Left cardiac atrium (tissue), 4 donors: Measurements from ENCODE around the gene GEMIN7. TPM values are rescaled to one million over a fixed set of nuclear protein-coding genes. Genes with fewer than 3 reads are reported as not detected.

ENCODE experiments used
- ATAC-seq, 2 donors: fragments of 200-7000 bp; cut with Tn5 transposase; one replicate each; pipeline ENCODE4 v1.9.1; 2020; ENCODE audit warnings: mild to moderate bottlenecking in 2 of 2, moderate library complexity in 2 of 2
- DNase-seq: peaks from one replicate; pipeline ENCODE4 v3.0.0-alpha.2; 2020
- intact Hi-C, 2 donors: fragments of 100-400 bp; cut with DNase I; formaldehyde crosslinking; loops; one replicate each; pipeline versions ENCODE4 v1.14.1 to v1.15.1; 2022 to 2023
- long read RNA-seq: library from polyadenylated mRNA; unstranded; transcript quantifications from one replicate; pipeline ENCODE4 v2.0.0, GENCODE V29; 2021
- total RNA-seq, 2 donors: library from RNA; stranded (reverse); fragmentation: NEBNext Ultra II Directional; extraction: Animal tissue kit (Norgen Biotek cat#: 25700); gene quantifications; one replicate each; pipeline ENCODE4 v1.2.1, GENCODE V29; 2021
- donor health status: DM: no; HTN: yes; CAD: no.
- donor health status: DM: no; HTN: yes; CAD: no; lungs with severe emphysema.
- donor health status: DM: yes; HTN: yes; CAD: no.
- donor health status: Dilated cardiomyopathy.

Gene GEMIN7, protein sequence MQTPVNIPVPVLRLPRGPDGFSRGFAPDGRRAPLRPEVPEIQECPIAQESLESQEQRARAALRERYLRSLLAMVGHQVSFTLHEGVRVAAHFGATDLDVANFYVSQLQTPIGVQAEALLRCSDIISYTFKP
- total RNA-seq, result 10 to 100 TPM; 13.9 to 14.1 TPM
- long read RNA-seq, partial matches to known transcripts, result 0 of 5 reads
- long read RNA-seq, other reads (novel, unspliced or antisense), result 0 of 5 reads

DNA sequence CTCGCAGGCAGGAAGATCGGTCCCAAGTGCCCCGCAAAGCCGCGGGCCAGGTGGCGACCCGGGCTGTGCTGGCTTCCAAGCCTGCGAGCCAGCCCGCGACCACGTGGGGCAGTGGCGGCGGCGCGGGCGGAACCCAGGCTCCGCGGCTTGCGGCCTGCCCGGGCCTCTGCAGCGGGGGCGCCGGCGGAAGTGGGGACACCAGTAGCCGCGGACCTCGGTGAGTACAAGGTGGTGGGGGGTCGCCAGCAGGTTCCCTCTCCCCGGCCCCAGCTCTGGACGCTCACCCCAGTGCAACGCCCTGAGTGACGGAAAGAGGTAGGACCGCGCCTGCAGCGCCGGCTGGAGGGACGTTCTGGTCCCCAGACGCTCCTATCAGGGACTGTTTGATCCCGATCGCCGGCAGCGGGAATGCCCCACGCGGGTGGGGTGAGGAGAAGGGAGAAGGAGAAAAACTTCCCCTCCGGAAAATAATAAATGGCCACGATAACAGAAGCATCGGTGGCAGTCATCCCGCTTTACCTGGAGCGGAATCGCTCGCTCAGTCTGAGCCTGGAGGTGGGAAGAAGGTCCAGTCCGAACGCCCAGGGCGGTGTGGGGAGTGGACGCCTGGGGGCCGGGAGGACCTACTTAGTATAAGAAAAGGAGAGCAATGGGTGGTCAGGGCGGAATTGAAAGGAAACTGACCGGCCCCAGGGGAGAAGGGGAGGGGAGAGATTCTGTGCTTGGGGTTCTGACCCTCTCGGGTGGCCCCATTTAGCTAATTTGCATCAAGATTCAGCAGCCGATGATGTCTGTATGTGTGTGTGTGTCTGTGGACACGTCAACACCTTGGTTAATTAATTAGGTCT is at the start of gene GEMIN7:
Gene GEMIN7 (plus strand): TSS at position 198 of the 848 bp plus-strand sequence. CDS start 10,855 bp downstream, outside the sequence.
- peak; percentile 83 for DNase-seq
- ATAC-seq, result peak; percentile 86
- intact Hi-C loops, result no loop called here

DNA sequence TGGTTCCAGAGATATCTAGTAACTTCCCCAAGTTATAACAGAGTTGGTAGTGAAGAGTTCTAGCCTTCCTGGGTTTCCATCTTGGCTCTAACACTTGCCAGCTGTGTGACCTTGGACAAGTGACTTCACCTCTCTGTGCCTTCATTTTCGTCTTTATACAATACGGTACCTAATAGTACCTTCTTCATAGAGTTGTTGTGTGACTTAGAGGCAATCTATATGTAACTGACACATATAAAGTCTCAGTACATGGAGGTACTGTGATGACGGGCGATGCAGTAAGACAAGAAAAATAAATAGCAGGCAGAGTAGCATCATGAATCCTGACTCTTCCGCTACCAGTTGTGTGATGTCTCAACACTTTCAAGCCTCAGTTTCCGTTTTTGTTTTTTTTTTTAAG is 48.2 kb upstream of the GEMIN7 start:
- ATAC-seq, result no peak
- intact Hi-C loops, result no loop called here
- no peak for DNase-seq

DNA sequence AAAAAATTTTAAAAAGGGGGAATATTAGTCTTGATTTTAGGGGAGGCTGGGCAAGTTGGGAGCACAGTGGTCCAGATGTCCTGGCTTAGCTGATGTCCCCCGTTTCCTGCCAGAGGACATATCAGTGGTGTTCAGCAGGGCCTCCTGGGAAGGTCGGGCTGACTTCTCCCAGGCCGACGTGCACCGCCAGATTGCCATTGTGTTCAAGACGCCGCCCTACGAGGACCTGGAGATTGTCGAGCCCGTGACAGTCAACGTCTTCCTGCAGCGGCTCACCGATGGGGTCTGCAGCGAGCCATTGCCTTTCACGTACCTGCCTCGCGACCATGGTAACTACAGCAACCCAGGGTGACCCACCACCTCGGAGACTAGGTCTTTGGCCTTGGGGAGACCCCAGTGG is 46.6 kb upstream of the GEMIN7 start:
- no peak for ATAC-seq

DNA sequence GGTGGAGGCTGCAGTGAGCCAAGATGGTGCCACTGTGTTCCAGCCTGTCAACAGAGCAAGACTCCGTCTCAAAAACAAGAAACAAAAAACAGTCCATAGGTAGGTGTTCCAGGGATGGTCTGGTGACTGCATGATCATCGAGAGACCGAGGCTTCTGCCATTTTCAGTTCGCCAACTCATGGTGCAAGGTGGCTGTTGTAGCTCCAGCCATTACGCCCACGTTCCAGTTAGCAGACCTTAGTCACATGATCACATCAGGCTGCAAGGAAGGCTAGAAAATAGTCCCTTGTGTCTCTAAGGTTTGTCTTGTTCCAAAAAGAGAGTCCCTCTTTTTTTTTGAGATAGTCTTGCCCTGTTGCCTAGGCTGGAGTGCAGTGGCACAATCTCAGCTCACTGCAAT is 43.3 kb upstream of the GEMIN7 start:
- no peak for DNase-seq
- intact Hi-C loops, result no loop called here
- ATAC-seq, result no peak

More for the DNA sequence above, 46.6 kb upstream of the GEMIN7 start:
- DNase-seq, result no peak
- intact Hi-C loops, result no loop called here

DNA sequence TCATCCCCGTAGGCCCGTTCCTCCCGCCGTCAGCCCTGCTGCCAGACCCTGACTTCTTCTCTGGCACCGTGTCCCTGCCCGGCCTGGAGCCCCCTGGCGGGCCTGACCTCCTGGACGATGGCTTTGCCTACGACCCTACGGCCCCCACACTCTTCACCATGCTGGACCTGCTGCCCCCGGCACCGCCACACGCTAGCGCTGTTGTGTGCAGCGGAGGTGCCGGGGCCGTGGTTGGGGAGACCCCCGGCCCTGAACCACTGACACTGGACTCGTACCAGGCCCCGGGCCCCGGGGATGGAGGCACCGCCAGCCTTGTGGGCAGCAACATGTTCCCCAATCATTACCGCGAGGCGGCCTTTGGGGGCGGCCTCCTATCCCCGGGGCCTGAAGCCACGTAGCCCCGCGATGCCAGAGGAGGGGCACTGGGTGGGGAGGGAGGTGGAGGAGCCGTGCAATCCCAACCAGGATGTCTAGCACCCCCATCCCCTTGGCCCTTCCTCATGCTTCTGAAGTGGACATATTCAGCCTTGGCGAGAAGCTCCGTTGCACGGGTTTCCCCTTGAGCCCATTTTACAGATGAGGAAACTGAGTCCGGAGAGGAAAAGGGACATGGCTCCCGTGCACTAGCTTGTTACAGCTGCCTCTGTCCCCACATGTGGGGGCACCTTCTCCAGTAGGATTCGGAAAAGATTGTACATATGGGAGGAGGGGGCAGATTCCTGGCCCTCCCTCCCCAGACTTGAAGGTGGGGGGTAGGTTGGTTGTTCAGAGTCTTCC is 41.5 kb upstream of the GEMIN7 start:
- DNase-seq (peak; percentile 35), ATAC-seq (no peak)
- intact Hi-C loops, result no loop called here

- DNase-seq (peak; percentile 94), ATAC-seq (peak; percentile 99)
- intact Hi-C loops, result no loop called here
These were observed 39.8 kb upstream of the GEMIN7 start, which contains the start of gene CLASRP for GRCh38 chr19:45038931-45039893. Gene CLASRP (plus strand): TSS chr19:45039045. CDS start chr19:45040213, 1,168 bp downstream.

GRCh38 chr19:45040059-45040771 is 38.8 kb upstream of the GEMIN7 start:
- ATAC-seq (no peak), DNase-seq (no peak)
- intact Hi-C loops, result no loop called here

GRCh38 chr19:45041125-45041524 is 37.9 kb upstream of the GEMIN7 start:
- intact Hi-C loops, result no loop called here
- no peak for DNase-seq

GRCh38 chr19:45045671-45046353 is 33.2 kb upstream of the GEMIN7 start:
- no peak for DNase-seq
- ATAC-seq, result no peak

More at GRCh38 chr19:45041125-45041524, 37.9 kb upstream of the GEMIN7 start:
- no peak for ATAC-seq

DNA sequence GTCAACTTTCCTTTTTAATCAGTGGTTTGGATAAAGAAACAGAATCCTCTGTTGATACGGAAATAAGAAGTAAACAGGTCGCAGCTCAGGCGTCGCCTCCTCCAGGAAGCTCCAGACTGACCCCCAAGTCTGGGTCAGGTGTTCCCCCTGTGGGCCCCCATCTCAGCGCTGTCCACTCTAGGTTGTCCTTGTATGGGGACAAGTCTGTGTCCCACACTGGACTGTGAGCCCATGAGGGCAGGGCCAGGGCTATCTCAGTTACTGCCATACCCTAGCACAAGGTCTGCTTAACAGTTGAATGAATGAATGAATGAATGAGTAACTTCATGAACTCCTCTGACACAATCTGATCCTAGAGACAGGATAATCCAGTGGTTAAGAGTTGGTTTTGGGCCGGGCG is 32.7 kb upstream of the GEMIN7 start:
- DNase-seq (no peak), ATAC-seq (no peak)
- intact Hi-C loops, result no loop called here

More at GRCh38 chr19:45045671-45046353, 33.2 kb upstream of the GEMIN7 start:
- intact Hi-C loops, result no loop called here

- no peak for ATAC-seq
- intact Hi-C loops, result no loop called here
- no peak for DNase-seq
These were observed 31.8 kb upstream of the GEMIN7 start for GRCh38 chr19:45047188-45047797.

DNA sequence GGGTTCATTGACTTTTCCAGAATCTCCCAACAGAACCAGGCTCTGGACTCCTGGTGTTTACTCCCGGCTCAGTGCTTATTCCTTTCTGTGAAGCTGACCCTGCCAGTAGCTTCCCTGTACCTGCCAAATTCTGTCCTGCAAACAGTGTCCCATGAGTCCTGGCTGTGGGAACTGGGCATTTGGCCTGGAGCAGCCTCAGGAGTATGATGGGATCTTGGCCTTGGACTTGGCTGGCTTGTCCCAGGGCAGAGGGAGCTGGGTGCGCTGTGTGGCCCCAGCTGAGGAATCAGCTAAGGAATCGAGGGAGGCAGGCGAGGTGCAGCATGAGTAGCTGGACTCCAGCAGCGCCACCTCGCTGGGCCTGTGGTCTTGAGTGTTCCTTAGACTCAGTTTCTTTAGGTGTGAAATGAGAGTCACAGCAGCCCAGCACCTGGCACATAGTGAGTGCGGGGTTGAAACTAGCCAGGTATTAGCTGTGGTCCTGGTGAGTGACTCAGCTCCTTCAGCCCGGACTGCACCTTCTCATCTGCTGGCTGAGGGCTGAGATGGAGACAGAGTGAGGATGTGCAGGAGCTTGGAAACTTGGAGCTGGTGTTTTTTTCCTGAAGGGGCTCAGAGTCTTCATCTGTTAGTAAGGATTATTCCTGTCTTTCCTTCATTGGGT is 29.9 kb upstream of the GEMIN7 start:
- ATAC-seq (peak; percentile 51 to 80), DNase-seq (no peak)
- intact Hi-C loops, result no loop called here

- DNase-seq (no peak), ATAC-seq (no peak)
- intact Hi-C loops, result no loop called here
These were observed 29.0 kb upstream of the GEMIN7 start for GRCh38 chr19:45050036-45050435.

- DNase-seq, result no peak
- ATAC-seq, result no peak
- intact Hi-C loops, result no loop called here
These were observed 27.0 kb upstream of the GEMIN7 start for GRCh38 chr19:45051929-45052579.

DNA sequence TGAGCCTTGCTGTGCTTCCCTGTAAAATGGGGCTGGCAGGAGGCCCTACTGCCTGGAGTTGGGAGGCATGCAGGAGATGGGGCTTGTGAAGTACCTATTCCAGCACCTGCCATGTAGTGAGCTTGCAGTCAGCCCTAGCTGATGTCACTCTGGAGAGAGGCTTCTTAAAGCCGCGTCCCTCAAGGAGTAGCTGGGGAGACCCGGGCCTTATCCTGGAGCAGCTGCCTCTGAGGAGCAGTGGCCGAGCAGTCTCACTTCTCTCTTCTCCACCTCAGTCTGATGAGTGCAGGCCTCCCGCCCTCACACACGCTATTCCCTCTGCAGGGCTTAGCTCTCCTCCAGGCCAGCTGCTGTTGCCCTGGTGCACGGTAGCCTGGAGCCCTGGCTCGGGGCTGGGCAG is 22.2 kb upstream of the GEMIN7 start:
- intact Hi-C loops, result no loop called here
- ATAC-seq, result no peak
- DNase-seq, result no peak

- ATAC-seq, result no peak
- DNase-seq, result no peak
- intact Hi-C loops, result no loop called here
These were observed 21.6 kb upstream of the GEMIN7 start for GRCh38 chr19:45057444-45057843.
